CD1c-positive myeloid dendritic cell (primary cell): ENCODE measurements around the gene AP2A2.
"Not testable (repeated sequence)": the region's sequence is repeated elsewhere in the genome, so short reads cannot be mapped to it uniquely, and the experiment has no call there.

ENCODE experiments used
- DNase-seq: peaks from one replicate; pipeline ENCODE4 v3.0.0-alpha.2; 2016; ENCODE audit errors: extremely low spot score

AP2A2 gene

DNA sequence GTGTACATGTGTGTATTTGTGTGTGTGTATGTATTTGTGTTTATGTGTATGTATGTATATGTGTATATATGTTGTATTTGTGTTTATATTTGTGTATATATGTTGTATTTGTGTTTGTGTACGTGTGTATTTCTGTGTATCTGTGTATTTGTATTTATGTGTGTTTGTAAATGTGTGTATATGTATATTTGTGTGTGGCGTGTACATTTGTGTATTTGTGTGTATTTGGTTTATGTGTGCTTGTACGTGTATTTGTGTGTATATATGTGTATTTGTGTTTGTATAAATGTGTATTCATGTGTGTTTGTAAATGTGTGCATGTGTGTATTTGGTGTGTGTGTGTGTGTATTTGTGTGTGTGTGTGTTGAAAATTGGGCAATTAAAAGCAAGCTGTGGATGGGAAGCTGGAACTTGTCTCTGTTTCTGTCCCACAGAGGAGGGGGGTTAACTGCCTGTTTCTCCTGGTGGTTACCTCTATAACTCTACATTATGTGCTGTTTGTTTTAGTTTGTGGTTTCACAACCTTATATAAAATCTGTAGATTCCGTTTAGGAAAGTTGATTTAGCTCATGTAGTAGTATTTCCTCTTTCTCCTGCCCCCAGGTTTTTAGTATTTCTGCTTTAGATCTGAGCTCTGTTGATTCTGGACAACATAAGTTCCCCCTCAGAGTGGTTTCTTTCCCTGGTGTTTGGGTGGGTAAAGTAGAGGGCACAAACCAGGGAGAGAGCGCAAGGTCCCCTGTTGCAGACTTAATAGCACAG is 28.9 kb downstream of the AP2A2 start:
- peak; percentile 66 for DNase-seq

- no peak for DNase-seq
These were observed 29.7 kb downstream of the AP2A2 start for GRCh38 chr11:955154-956063.

DNA sequence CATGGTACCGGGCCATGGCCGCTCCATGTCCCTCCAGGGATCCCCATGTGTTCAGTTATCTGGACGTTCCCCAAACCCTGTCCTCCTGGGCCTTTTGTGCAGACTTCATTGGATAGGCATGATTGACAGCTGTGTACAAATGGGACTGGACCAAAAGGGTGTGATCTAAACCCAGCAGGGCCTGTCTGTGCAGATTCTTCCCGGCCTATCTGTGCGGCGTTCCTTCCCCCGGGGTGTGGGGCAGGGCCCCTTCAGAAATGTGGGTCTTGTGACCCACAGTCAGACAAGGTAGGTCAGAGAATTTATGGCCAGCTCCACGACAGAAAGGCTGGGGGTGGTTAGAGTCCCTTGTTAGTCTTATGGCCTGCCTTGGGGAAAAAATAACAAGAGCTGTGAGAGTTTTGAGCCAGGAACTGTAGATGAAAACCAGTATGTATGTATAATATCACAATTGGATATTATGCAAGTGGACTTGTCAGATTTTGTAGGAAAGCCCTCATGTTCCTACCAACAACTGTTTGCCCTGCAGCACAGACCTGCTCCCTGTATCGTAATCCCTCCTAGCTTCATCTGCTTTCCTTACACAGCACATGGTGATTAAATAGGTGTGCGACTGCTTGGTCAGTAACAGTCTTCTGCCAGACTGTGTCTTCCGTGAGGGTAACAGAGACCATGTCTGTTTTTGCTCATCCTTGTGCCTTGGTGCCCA is 31.7 kb downstream of the AP2A2 start:
- no peak for DNase-seq

- no peak for DNase-seq
These were observed 32.4 kb downstream of the AP2A2 start for GRCh38 chr11:958101-958500.

GRCh38 chr11:959027-959426 is 33.4 kb downstream of the AP2A2 start:
- DNase-seq, result no peak

DNA sequence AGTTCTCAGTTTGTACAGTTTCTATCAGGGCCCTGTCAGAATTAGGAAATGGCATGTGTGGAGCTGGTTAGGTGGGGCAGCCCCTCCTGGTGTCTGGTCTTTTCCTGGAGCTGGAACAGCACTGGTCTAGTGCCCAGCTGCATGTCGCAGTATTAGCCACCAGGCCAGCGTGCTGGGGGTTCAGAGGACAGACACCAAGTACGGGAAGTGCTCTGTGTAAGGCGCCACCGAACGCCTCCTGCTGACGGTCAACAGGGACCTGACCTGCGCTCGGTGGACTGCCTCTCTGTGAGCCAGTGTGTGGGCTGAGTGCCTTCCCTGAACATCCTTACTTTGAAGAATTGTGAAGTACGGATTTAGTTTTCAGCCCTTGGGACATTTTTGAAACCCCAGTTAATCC is 33.9 kb downstream of the AP2A2 start:
- no peak for DNase-seq

DNA sequence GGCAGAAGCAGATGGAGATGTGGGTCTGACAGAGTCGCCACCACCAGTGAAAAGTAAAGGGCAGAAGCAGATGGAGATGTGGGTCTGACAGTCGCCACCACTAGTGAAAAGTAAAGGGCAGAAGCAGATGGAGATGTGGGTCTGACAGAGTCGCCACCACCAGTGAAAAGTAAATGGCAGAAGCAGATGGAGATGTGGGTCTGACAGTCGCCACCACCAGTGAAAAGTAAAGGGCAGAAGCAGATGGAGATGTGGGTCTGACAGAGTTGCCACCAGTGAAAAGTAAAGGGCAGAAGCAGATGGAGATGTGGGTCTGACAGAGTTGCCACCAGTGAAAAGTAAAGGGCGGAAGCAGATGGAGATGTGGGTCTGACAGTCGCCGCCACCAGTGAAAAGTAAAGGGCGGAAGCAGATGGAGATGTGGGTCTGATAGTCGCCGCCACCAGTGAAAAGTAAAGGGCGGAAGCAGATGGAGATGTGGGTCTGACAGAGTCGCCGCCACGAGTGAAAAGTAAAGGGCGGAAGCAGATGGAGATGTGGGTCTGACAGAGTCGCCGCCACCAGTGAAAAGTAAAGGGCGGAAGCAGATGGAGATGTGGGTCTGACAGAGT is 35.7 kb downstream of the AP2A2 start:
- DNase-seq, result not testable (repeated sequence)

DNA sequence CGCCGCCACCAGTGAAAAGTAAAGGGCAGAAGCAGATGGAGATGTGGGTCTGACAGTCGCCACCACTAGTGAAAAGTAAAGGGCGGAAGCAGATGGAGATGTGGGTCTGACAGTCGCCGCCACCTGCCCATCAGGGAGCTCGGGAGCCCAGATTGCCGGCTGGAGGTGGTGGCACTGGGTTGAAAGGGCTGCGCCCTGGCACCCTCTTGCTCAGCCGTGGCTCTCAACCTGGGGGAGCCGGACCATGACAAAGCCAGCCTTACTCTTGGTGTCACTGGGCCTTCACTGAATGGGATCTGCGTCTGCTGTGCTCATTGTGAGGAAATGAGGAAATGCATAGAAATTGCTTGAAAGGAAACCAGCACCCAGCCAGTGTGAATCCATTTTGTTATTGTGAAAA is 36.3 kb downstream of the AP2A2 start:
- DNase-seq, result no peak

DNA sequence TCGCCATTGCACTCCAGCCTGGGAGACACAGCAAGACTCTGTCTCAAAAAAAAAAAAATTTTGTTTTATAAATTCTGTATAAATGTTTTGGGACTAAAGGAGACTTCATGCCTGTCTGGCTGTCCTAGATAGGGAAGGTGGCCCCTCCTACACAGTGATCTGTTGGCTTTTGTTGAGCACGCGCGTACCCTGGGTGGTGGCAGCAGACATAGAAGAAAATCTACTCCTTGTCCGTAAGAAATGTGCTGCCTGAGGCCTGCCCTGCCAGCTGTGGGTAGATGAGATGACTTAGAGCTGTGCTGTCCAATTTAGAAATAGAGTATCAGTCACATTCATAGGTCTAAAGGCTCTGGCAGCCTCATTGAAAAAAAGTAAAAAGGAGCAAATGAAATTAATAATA is 37.0 kb downstream of the AP2A2 start:
- no peak for DNase-seq

DNA sequence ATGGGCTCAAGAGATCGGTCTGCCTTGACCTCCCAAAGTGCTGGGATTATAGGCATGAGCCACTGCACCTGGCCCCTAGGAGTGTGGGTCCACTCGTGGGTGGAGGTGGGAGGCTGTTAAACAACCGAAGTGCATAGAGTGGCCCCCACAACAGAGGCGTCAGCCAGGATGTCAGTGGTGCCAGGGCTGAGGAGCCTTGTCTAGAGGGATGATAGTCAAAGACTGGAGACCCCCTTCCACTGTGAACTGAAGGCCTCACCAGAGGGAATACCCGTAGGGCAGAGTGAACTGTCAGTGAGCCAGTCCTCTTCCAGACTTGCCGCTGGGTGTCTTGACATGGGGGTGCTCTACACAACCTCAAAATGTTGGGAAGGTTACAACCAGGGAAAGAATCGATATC is 38.2 kb downstream of the AP2A2 start:
- no peak for DNase-seq

DNA sequence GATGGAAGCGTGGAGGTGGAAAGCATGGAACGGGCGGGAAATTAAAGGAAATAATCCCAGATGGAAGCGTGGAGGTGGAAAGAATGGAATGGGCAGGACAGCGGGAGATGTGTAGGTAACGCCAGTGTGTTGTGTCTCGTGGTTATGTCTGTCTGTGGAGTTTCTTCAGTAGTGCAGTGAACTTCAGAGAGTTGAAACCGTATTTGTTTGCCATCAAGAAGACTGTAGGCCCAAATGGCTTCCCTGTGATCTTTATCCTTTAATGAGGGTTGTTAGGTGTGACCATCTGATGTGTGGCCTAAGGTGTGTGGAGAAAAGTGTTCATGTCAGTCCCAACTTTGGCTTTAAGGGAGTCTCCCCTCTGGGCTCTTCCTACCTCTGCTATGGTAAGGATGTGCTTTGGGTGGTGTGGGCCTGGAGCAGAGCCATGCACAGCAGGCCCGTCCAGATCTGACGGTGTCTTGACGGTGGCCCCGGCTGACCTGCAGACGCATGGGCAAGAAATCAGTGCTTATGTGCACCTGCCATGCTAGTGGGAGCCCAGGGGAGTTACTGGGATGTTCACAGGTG is 39.6 kb downstream of the AP2A2 start:
- DNase-seq, result no peak

DNA sequence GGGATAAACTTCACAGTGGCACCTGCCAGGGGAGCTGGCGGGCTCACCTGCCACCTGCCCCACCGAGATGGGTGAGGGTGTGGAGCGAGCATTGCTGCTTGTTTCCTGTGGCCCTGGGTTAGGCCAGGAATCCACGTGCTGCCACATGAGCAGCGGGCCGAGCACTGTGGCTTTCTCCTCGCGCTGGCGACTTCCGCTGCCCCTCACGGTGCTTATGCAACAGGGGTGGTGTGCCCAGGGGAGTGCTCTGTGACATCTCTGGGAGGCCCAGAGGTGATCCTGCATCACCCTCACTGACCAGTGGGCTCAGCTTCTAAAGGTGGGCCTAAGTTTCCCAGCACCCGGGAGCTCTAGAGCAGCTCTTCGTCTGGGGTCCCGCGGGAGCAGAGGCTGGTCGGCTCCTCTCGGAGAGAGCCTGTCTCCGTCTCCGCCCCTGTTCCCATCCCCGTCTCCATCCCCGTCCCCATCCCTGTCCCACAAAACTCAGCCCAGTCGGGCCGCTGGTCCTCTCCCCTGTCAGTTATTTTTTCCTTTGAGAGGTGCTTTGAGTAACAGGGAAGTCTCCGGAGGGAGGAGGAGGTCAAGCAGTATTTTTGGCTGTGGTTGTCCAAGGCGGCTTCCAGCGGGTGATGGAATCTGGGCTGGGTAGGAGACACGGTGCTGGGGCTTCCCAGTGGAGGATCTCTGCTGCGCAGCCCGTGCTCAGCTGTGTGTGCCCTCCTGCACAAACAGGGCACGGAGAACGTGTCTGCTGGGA is 42.5 kb downstream of the AP2A2 start:
- DNase-seq, result no peak

GRCh38 chr11:968822-969221 is 43.2 kb downstream of the AP2A2 start:
- DNase-seq, result no peak

- no peak for DNase-seq
These were observed 44.1 kb downstream of the AP2A2 start for GRCh38 chr11:969651-970205.

GRCh38 chr11:970319-970871 is 44.7 kb downstream of the AP2A2 start:
- DNase-seq, result no peak

DNA sequence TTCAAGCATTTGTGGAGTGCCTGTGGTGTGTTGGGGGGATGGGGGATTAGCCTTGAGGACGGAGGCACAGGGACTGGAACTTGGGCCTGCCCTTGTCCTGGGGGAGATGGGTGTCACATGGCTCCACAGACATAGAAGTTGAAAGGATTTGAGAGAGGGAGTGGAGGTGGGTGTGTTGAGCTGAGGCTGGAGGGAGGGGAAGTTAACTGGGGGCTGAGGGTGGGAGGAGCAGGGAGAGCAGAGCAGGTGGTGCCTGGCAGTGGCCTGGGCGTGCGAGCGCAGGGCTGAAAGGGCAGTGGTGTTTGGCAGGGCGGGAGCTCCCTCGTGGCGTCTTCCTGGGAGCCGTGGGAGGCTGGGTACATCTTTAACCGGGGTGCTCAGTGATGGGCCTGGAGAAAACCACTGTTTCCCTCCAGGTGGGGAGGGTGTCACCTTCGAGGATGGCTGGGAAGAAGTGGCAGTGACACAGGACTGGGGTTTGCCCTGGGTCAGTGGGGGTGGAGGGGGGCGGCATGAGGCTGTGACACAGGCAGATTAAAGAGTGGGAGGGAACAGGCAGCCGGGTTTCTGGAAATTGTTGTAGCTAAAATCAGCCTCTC is 45.5 kb downstream of the AP2A2 start:
- no peak for DNase-seq

DNA sequence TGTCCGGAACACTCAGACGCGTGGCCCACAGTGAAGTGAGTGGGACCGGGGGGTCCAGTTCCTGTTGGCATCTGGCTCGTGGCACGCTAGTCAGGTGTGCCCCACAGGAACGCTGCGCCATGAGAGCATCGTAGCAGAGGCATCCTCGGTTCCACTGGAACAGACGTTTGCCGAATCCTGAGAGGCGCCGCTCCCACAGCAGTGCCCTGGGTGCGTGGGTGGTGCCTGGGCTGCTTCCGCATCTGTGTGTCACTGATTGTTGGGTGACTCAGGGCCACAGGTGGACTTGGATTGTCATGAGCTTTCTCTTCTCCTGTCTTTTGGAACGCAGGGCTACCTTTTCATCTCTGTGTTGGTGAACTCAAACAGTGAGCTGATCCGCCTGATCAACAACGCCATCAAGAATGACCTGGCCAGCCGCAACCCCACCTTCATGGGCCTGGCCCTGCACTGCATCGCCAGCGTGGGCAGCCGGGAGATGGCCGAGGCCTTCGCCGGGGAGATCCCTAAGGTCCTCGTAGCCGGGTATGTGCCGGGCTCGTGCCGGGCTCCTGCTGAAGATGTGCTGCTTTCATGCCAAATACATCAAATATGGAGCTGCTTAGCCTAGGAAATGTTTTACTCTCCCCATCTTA is 46.2 kb downstream of the AP2A2 start:
- peak; percentile 28 for DNase-seq

DNA sequence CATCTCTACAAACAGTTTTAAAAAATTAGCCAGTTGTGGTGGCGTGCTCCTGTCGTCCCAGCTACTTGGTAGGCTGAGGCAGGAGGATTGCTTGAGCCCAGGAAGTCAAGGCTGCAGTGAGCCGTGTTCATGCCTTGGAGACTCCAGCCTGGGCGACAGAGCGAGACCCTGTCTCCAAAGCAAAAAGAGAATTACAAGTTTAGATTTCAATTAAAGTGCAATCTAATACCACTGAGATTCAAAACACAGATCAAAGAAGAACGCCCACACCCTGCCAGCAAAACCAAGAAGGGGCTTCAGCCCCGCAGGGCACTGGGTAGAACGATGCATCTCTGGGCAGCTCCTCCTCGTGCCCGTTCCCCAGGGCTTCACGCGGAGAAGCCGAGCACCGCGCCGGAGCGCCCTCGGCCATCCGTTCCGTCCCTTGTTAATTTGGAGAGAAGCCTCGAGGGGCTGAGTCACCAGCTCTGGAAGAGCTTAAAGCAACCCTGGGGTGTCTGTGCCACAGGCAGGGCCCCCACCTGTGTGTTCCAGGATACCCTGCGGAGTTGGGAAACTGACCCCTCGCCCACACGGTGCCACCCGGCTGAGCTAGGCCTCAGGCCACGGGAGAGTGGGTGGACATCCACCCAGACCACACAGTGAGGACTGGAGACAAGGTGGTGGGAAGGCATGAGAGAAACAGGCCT is 47.0 kb downstream of the AP2A2 start:
- no peak for DNase-seq

DNA sequence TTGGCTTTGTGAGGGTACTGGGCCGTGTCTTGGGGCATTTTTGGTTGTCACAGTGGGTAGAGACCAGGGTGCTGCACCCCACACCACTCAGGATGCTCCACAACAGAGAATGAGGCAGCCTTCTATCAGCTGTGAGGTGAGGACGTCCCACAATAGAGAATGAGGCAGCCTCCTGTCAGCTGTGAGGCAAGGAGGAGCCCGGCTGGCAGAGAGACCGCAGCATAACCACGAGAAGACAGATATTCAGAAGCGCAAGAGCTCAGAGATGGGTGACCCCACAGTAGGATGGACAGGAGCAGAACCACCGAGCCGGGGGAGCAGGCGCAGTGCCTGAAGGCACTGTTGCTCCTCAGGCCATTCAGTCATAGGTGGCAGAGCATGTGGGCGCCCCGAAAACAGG is 47.6 kb downstream of the AP2A2 start:
- DNase-seq, result no peak
